ENCODE data around the gene TOMT. TPM values are rescaled to one million over a fixed set of nuclear protein-coding genes. Genes with fewer than 3 reads are reported as not detected.

The TOMT gene
- total and polyA plus RNA-seq, 2 donors (not counting 1 experiment from before 2014, with no cell fraction given), result not detected

DNA sequence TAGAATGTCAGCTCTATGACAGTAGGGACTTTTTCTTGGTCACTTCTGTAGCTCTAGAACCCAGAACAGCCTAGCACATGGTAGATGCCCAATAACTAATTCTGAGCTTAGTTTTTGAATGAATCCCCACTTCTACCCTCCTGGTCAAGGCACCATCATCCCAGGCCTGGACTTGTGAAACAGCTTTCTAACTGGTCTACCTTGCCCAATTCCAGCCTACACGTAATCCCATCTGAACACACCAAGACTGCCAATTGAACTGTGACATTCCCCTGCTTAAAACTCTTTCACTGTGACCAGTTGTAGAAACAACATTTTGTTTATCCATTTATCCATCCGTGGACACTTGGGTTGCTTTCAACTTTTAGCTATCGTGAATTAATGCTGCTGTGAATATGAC, 23.7 kb downstream of the TOMT start:
- H3K27ac ChIP-seq (ENCODE audit: low read length in 2 of 2), result no peak overlapping the region

GRCh38 chr11:72132646-72133045, 26.9 kb downstream of the TOMT start:
- peaks cover 10% of the 10 kb centered on the region for H3K9me3 Mint-ChIP-seq (ENCODE audit: insufficient read depth)

More for the DNA sequence above, 23.7 kb downstream of the TOMT start:
- H3K27me3 Mint-ChIP-seq, result peaks cover 33% of the 10 kb centered on the region
- ATAC-seq (ENCODE audit: low read depth), result no peak
- CTCF ChIA-PET, result no interaction called here
- no peaks in the 10 kb centered on the region for H3K36me3 ChIP-seq (replicated peaks in 1 of 2; ENCODE audit: control extremely low read depth in 1 of 2, control insufficient read depth in 1 of 2, extremely low read depth in 1 of 2, insufficient read depth in 2 of 2, low read length in 1 of 2)
- H3K9me3 ChIP-seq (ENCODE audit: control extremely low read depth in 1 of 3, control insufficient read depth in 2 of 3, insufficient read depth in 1 of 3, low read length in 2 of 3), result peaks cover 5 to 16% (median 9%) of the 10 kb centered on the region in 3 donors
- no peak overlapping the region for H3K4me3 Mint-ChIP-seq
- peaks cover 13% of the 10 kb centered on the region for H3K9me3 Mint-ChIP-seq (ENCODE audit: insufficient read depth)
- no peak overlapping the region for H3K9ac ChIP-seq (ENCODE audit: low read length)
- H3K4me2 ChIP-seq (replicated peaks; ENCODE audit: low read depth, low read length, poor library complexity, severe bottlenecking), result no peak overlapping the region
- no peaks in the 10 kb centered on the region for H3K4me1 Mint-ChIP-seq
- H3K4me3 ChIP-seq (ENCODE audit: control extremely low read depth in 1 of 5, extremely low read depth in 1 of 5, insufficient read depth in 1 of 5, low read depth in 2 of 5, low read length in 4 of 5), result no peak overlapping the region
- H2AFZ ChIP-seq (ENCODE audit: insufficient read depth, low read depth, low read length, poor library complexity, severe bottlenecking), result no peak overlapping the region
- intact Hi-C loops (cut with micrococcal nuclease), result no loop called here
- H3K27me3 ChIP-seq (replicated peaks in 1 of 4; ENCODE audit: control extremely low read depth in 1 of 4, control insufficient read depth in 3 of 4, insufficient read depth in 4 of 4, low read length in 3 of 4), result peaks cover 0 to 11% (median 5%) of the 10 kb centered on the region in 4 experiments
- TF ChIP-seq EZH2 (IDR thresholded peaks at IDR 0.05; ENCODE audit: borderline replicate concordance, insufficient read depth, low read depth, low read length, poor library complexity, severe bottlenecking) (no peak), CTCF (IDR thresholded peaks at IDR 0.05) (no peak)
- no peaks in the 10 kb centered on the region for H4K20me1 ChIP-seq (ENCODE audit: control insufficient read depth, insufficient read depth, low read length, poor library complexity, severe bottlenecking)
- H3K27ac Mint-ChIP-seq, result no peak overlapping the region
- DNase-seq, result no peak
- POLR2A ChIA-PET, result interaction anchor here (0.5 kb wide), 1 partner anchor 677 kb away, joined by 6 read pairs; the partner anchor contains the start of gene NADSYN1
- no peaks in the 10 kb centered on the region for H3K4me1 ChIP-seq (ENCODE audit: control insufficient read depth in 2 of 2, insufficient read depth in 2 of 2, low read length in 2 of 2)
- H3K79me2 ChIP-seq (ENCODE audit: control insufficient read depth, insufficient read depth, low read length), result no peaks in the 10 kb centered on the region
- WGBS (ENCODE audit: insufficient coverage), result 92% methylated on average over 1 of the region's 3 CpGs

More at GRCh38 chr11:72132646-72133045, 26.9 kb downstream of the TOMT start:
- Histone ChIP-seq H3K4me2 (replicated peaks; ENCODE audit: low read depth, low read length, poor library complexity, severe bottlenecking) (no peak overlapping the region), H3K79me2 (ENCODE audit: control insufficient read depth, insufficient read depth, low read length) (no peaks in the 10 kb centered on the region), H3K9me3 (ENCODE audit: control extremely low read depth in 1 of 3, control insufficient read depth in 2 of 3, insufficient read depth in 1 of 3, low read length in 2 of 3) (peaks cover 5 to 10% (median 7%) of the 10 kb centered on the region in 3 donors), H2AFZ (ENCODE audit: insufficient read depth, low read depth, low read length, poor library complexity, severe bottlenecking) (no peak overlapping the region), H3K4me3 (ENCODE audit: control extremely low read depth in 1 of 5, extremely low read depth in 1 of 5, insufficient read depth in 1 of 5, low read depth in 2 of 5, low read length in 4 of 5) (no peak overlapping the region), H3K4me1 (ENCODE audit: control insufficient read depth in 2 of 2, insufficient read depth in 2 of 2, low read length in 2 of 2) (no peaks in the 10 kb centered on the region), H3K9ac (ENCODE audit: low read length) (no peak overlapping the region), H3K27me3 (replicated peaks in 1 of 4; ENCODE audit: control extremely low read depth in 1 of 4, control insufficient read depth in 3 of 4, insufficient read depth in 4 of 4, low read length in 3 of 4) (peaks cover 0 to 11% (median 5%) of the 10 kb centered on the region in 4 experiments), H3K36me3 (replicated peaks in 1 of 2; ENCODE audit: control extremely low read depth in 1 of 2, control insufficient read depth in 1 of 2, extremely low read depth in 1 of 2, insufficient read depth in 2 of 2, low read length in 1 of 2) (no peaks in the 10 kb centered on the region), H3K27ac (ENCODE audit: low read length in 2 of 2) (no peak overlapping the region), H4K20me1 (ENCODE audit: control insufficient read depth, insufficient read depth, low read length, poor library complexity, severe bottlenecking) (no peaks in the 10 kb centered on the region)
- H3K4me3 Mint-ChIP-seq, result no peak overlapping the region
- no peak for DNase-seq
- TF ChIP-seq CTCF (IDR thresholded peaks at IDR 0.05) (no peak), EZH2 (IDR thresholded peaks at IDR 0.05; ENCODE audit: borderline replicate concordance, insufficient read depth, low read depth, low read length, poor library complexity, severe bottlenecking) (no peak)
- POLR2A ChIA-PET, result no interaction called here
- peaks cover 26% of the 10 kb centered on the region for H3K27me3 Mint-ChIP-seq
- no peak for ATAC-seq (ENCODE audit: low read depth)
- H3K4me1 Mint-ChIP-seq, result no peaks in the 10 kb centered on the region
- H3K27ac Mint-ChIP-seq, result no peak overlapping the region
- intact Hi-C loops (cut with micrococcal nuclease), result no loop called here
- no CpG with 5 or more reads among the region's 2 CpGs for WGBS (ENCODE audit: insufficient coverage)
- CTCF ChIA-PET, result interaction anchor here (1.1 kb wide), 1 partner anchor 12 kb away, joined by 3 read pairs; no protein-coding TSS in a partner anchor
